Mammary epithelial cell (primary cell): ENCODE measurements around the gene PRSS38.

Experiments
- EZH2 ChIP-seq: IDR thresholded peaks from 2 replicates; pipeline ENCODE4 v1.6.1; 2012; ENCODE audit warnings: low read length, inconsistent platforms, borderline replicate concordance
- TF ChIP-seq, protein P1 (sequence below), 2 donors: IDR thresholded peaks in 1 of 2; conservative IDR thresholded peaks in 1 of 2; 2 replicates each; pipeline ENCODE4 v1.5.1; 2011 to 2012; ENCODE audit warnings: inconsistent platforms in 2 of 2, low read length in 2 of 2, mild to moderate bottlenecking in 2 of 2, control low read depth in 1 of 2, low read depth in 1 of 2; ENCODE audit not compliant: insufficient read depth in 1 of 2; ENCODE audit errors: extremely low read depth in 1 of 2

DNA sequence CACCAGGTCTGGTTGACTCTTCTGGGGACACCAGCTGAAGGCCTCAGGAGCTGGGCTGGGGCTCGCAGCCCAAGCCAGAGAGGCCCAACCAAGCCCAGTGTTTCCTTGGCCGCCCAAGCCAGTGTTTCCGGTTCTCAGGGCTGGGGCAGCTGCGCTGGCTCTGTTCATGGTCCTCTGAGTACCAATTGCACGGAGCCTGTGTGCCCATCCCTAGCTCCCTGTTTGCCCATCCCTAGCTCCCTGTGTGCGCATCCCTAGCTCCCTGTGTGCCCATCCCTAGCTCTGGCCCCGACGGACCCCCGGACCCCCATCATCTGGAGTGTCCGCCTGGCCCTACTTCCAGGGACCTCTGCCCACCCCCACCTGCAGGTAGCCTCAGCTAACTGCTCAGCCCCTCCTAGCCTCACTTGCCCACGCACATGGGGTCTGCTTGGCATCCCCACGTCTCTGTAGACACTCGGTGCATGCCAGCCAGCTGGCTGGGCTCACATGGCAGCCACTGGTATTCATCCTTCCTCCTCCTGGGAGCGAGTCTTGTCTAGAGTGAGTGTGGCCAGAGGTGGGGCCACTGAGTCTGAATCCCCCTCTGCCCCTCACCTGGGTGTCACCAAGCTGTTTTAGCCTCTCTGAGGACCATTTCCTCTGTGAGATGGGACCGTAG, 68.3 kb downstream of the PRSS38 start:
- TF ChIP-seq EZH2, result no peak
- TF ChIP-seq, protein P1, sequence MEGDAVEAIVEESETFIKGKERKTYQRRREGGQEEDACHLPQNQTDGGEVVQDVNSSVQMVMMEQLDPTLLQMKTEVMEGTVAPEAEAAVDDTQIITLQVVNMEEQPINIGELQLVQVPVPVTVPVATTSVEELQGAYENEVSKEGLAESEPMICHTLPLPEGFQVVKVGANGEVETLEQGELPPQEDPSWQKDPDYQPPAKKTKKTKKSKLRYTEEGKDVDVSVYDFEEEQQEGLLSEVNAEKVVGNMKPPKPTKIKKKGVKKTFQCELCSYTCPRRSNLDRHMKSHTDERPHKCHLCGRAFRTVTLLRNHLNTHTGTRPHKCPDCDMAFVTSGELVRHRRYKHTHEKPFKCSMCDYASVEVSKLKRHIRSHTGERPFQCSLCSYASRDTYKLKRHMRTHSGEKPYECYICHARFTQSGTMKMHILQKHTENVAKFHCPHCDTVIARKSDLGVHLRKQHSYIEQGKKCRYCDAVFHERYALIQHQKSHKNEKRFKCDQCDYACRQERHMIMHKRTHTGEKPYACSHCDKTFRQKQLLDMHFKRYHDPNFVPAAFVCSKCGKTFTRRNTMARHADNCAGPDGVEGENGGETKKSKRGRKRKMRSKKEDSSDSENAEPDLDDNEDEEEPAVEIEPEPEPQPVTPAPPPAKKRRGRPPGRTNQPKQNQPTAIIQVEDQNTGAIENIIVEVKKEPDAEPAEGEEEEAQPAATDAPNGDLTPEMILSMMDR (conservative IDR thresholded peaks at IDR 0.05 in 1 of 2, IDR thresholded peaks at IDR 0.05 in 1 of 2; ENCODE audit: extremely low read depth in 1 of 2, insufficient read depth in 1 of 2, low read depth in 1 of 2, low read length in 2 of 2), result no peak
